ENCODE measurements around the gene IL22RA1.

Gene IL22RA1

GRCh38 chr1:24121406-24121805 lies 21.5 kb downstream of the IL22RA1 start:
- H3K36me3 ChIP-seq (ENCODE audit: control insufficient read depth in 1 of 2, insufficient read depth in 2 of 2, low read depth in 1 of 2, low read length in 2 of 2) = no peaks in the 10 kb centered on the region
- no peak overlapping the region for H2BK120ac ChIP-seq (ENCODE audit: low read depth, low read length)
- WGBS = 73% methylated on average over 14 of the region's 14 CpGs
- no peak overlapping the region for H2AFZ ChIP-seq (ENCODE audit: low read depth, low read length)
- no peak overlapping the region for H2BK5ac ChIP-seq (ENCODE audit: low read depth, low read length, poor library complexity, severe bottlenecking)
- H3K4me3 ChIP-seq (ENCODE audit: insufficient read depth in 1 of 2, low read depth in 1 of 2, low read length in 2 of 2) = no peak overlapping the region
- no peak overlapping the region for H3K14ac ChIP-seq (ENCODE audit: low read length in 2 of 2)
- no peak overlapping the region for H3K18ac ChIP-seq (ENCODE audit: low read depth in 1 of 2, low read length in 2 of 2)
- no peak for DNase-seq
- no peak overlapping the region for H3K27ac ChIP-seq (ENCODE audit: low read length, poor library complexity, severe bottlenecking)
- no peak overlapping the region for H2BK15ac ChIP-seq (ENCODE audit: low read depth, poor library complexity, severe bottlenecking)
- no peak overlapping the region for H4K8ac ChIP-seq (ENCODE audit: low read length)
- H4K91ac ChIP-seq (ENCODE audit: low read length) = no peak overlapping the region
- H3K23ac ChIP-seq (ENCODE audit: low read length in 2 of 2) = no peak overlapping the region
- H2BK12ac ChIP-seq (ENCODE audit: low read length in 2 of 2) = no peak overlapping the region
- H3K9ac ChIP-seq (ENCODE audit: low read length) = no peak overlapping the region
- H3K4me1 ChIP-seq (ENCODE audit: control insufficient read depth, insufficient read depth, low read depth, low read length) = peaks cover 14% of the 10 kb centered on the region
- H3K4ac ChIP-seq (ENCODE audit: low read depth in 1 of 2, low read length in 2 of 2) = no peak overlapping the region
- H2AK5ac ChIP-seq (ENCODE audit: low read length, severe bottlenecking) = no peak overlapping the region
- peaks cover 10 to 51% of the 10 kb centered on the region in 2 experiments for H3K27me3 ChIP-seq (ENCODE audit: control insufficient read depth in 1 of 2, insufficient read depth in 1 of 2, low read length in 2 of 2)
- H3K9me3 ChIP-seq (ENCODE audit: control insufficient read depth, low read length) = no peaks in the 10 kb centered on the region
- H3K4me2 ChIP-seq (ENCODE audit: low read length, poor library complexity, severe bottlenecking) = no peak overlapping the region
- no peaks in the 10 kb centered on the region for H3K79me1 ChIP-seq (replicated peaks; ENCODE audit: low read length, poor library complexity, severe bottlenecking)

- H3K4me3 ChIP-seq (ENCODE audit: insufficient read depth in 1 of 2, low read depth in 1 of 2, low read length in 2 of 2) = no peak overlapping the region
- H3K18ac ChIP-seq (ENCODE audit: low read depth in 1 of 2, low read length in 2 of 2) = no peak overlapping the region
- WGBS = 85% methylated on average over 3 of the region's 3 CpGs
- H3K9ac ChIP-seq (ENCODE audit: low read length) = no peak overlapping the region
- no peak overlapping the region for H2AFZ ChIP-seq (ENCODE audit: low read depth, low read length)
- no peak overlapping the region for H4K91ac ChIP-seq (ENCODE audit: low read length)
- no peak overlapping the region for H2BK5ac ChIP-seq (ENCODE audit: low read depth, low read length, poor library complexity, severe bottlenecking)
- H3K79me1 ChIP-seq (replicated peaks; ENCODE audit: low read length, poor library complexity, severe bottlenecking) = no peaks in the 10 kb centered on the region
- H2BK12ac ChIP-seq (ENCODE audit: low read length in 2 of 2) = no peak overlapping the region
- DNase-seq = no peak
- H2AK5ac ChIP-seq (ENCODE audit: low read length, severe bottlenecking) = no peak overlapping the region
- H3K14ac ChIP-seq (ENCODE audit: low read length in 2 of 2) = no peak overlapping the region
- no peak overlapping the region for H3K4ac ChIP-seq (ENCODE audit: low read depth in 1 of 2, low read length in 2 of 2)
- H3K27ac ChIP-seq (ENCODE audit: low read length, poor library complexity, severe bottlenecking) = no peak overlapping the region
- no peak overlapping the region for H2BK120ac ChIP-seq (ENCODE audit: low read depth, low read length)
- H3K23ac ChIP-seq (ENCODE audit: low read length in 2 of 2) = peak overlapping the region in 1 of 2 experiments; percentile 17
- H3K9me3 ChIP-seq (ENCODE audit: control insufficient read depth, low read length) = no peaks in the 10 kb centered on the region
- H4K8ac ChIP-seq (ENCODE audit: low read length) = no peak overlapping the region
- no peaks in the 10 kb centered on the region for H3K36me3 ChIP-seq (ENCODE audit: control insufficient read depth in 1 of 2, insufficient read depth in 2 of 2, low read depth in 1 of 2, low read length in 2 of 2)
- H2BK15ac ChIP-seq (ENCODE audit: low read depth, poor library complexity, severe bottlenecking) = no peak overlapping the region
- no peak overlapping the region for H3K4me2 ChIP-seq (ENCODE audit: low read length, poor library complexity, severe bottlenecking)
- H3K27me3 ChIP-seq (ENCODE audit: control insufficient read depth in 1 of 2, insufficient read depth in 1 of 2, low read length in 2 of 2) = peaks cover 14 to 51% of the 10 kb centered on the region in 2 experiments
- peaks cover 14% of the 10 kb centered on the region for H3K4me1 ChIP-seq (ENCODE audit: control insufficient read depth, insufficient read depth, low read depth, low read length)
These were observed 22.0 kb downstream of the IL22RA1 start for GRCh38 chr1:24120965-24121364.

- Histone ChIP-seq H3K27ac (ENCODE audit: low read length, poor library complexity, severe bottlenecking) (no peak overlapping the region), H2BK120ac (ENCODE audit: low read depth, low read length) (no peak overlapping the region), H3K14ac (ENCODE audit: low read length in 2 of 2) (no peak overlapping the region), H3K4me1 (ENCODE audit: control insufficient read depth, insufficient read depth, low read depth, low read length) (peaks cover 14% of the 10 kb centered on the region), H3K4me3 (ENCODE audit: insufficient read depth in 1 of 2, low read depth in 1 of 2, low read length in 2 of 2) (peak overlapping the region in 1 of 2 experiments; percentile 7), H3K23ac (ENCODE audit: low read length in 2 of 2) (no peak overlapping the region), H3K79me1 (replicated peaks; ENCODE audit: low read length, poor library complexity, severe bottlenecking) (no peaks in the 10 kb centered on the region), H4K91ac (ENCODE audit: low read length) (no peak overlapping the region), H3K4ac (ENCODE audit: low read depth in 1 of 2, low read length in 2 of 2) (peak overlapping the region in 1 of 2 experiments; percentile 9), H2AFZ (ENCODE audit: low read depth, low read length) (no peak overlapping the region), H3K18ac (ENCODE audit: low read depth in 1 of 2, low read length in 2 of 2) (no peak overlapping the region), H4K8ac (ENCODE audit: low read length) (no peak overlapping the region), H2BK15ac (ENCODE audit: low read depth, poor library complexity, severe bottlenecking) (no peak overlapping the region), H3K4me2 (ENCODE audit: low read length, poor library complexity, severe bottlenecking) (no peak overlapping the region), H2BK12ac (ENCODE audit: low read length in 2 of 2) (no peak overlapping the region), H2AK5ac (ENCODE audit: low read length, severe bottlenecking) (no peak overlapping the region), H3K9me3 (ENCODE audit: control insufficient read depth, low read length) (no peaks in the 10 kb centered on the region), H3K27me3 (ENCODE audit: control insufficient read depth in 1 of 2, insufficient read depth in 1 of 2, low read length in 2 of 2) (peaks cover 15 to 53% of the 10 kb centered on the region in 2 experiments), H3K36me3 (ENCODE audit: control insufficient read depth in 1 of 2, insufficient read depth in 2 of 2, low read depth in 1 of 2, low read length in 2 of 2) (no peaks in the 10 kb centered on the region), H2BK5ac (ENCODE audit: low read depth, low read length, poor library complexity, severe bottlenecking) (no peak overlapping the region), H3K9ac (ENCODE audit: low read length) (peak overlapping the region; percentile 9)
- DNase-seq = peak; percentile 24
- 72% methylated on average over 17 of the region's 17 CpGs for WGBS
These were observed 22.8 kb downstream of the IL22RA1 start for GRCh38 chr1:24119859-24120756.

GRCh38 chr1:24119489-24119858 lies 23.5 kb downstream of the IL22RA1 start:
- H2AK5ac ChIP-seq (ENCODE audit: low read length, severe bottlenecking) = no peak overlapping the region
- WGBS = 93% methylated on average over 5 of the region's 5 CpGs
- no peak overlapping the region for H2BK15ac ChIP-seq (ENCODE audit: low read depth, poor library complexity, severe bottlenecking)
- no peak overlapping the region for H3K23ac ChIP-seq (ENCODE audit: low read length in 2 of 2)
- no peak for DNase-seq
- H3K4me3 ChIP-seq (ENCODE audit: insufficient read depth in 1 of 2, low read depth in 1 of 2, low read length in 2 of 2) = no peak overlapping the region
- no peak overlapping the region for H3K14ac ChIP-seq (ENCODE audit: low read length in 2 of 2)
- peaks cover 20 to 50% of the 10 kb centered on the region in 2 experiments for H3K27me3 ChIP-seq (ENCODE audit: control insufficient read depth in 1 of 2, insufficient read depth in 1 of 2, low read length in 2 of 2)
- H2BK12ac ChIP-seq (ENCODE audit: low read length in 2 of 2) = no peak overlapping the region
- no peak overlapping the region for H3K4ac ChIP-seq (ENCODE audit: low read depth in 1 of 2, low read length in 2 of 2)
- H3K27ac ChIP-seq (ENCODE audit: low read length, poor library complexity, severe bottlenecking) = no peak overlapping the region
- H4K8ac ChIP-seq (ENCODE audit: low read length) = no peak overlapping the region
- H3K4me2 ChIP-seq (ENCODE audit: low read length, poor library complexity, severe bottlenecking) = no peak overlapping the region
- no peak overlapping the region for H2BK5ac ChIP-seq (ENCODE audit: low read depth, low read length, poor library complexity, severe bottlenecking)
- H2AFZ ChIP-seq (ENCODE audit: low read depth, low read length) = no peak overlapping the region
- H3K9ac ChIP-seq (ENCODE audit: low read length) = peak overlapping the region; percentile 9
- no peak overlapping the region for H3K18ac ChIP-seq (ENCODE audit: low read depth in 1 of 2, low read length in 2 of 2)
- H4K91ac ChIP-seq (ENCODE audit: low read length) = no peak overlapping the region
- H2BK120ac ChIP-seq (ENCODE audit: low read depth, low read length) = no peak overlapping the region
- peaks cover 14% of the 10 kb centered on the region for H3K4me1 ChIP-seq (ENCODE audit: control insufficient read depth, insufficient read depth, low read depth, low read length)
- H3K79me1 ChIP-seq (replicated peaks; ENCODE audit: low read length, poor library complexity, severe bottlenecking) = no peaks in the 10 kb centered on the region
- H3K36me3 ChIP-seq (ENCODE audit: control insufficient read depth in 1 of 2, insufficient read depth in 2 of 2, low read depth in 1 of 2, low read length in 2 of 2) = no peaks in the 10 kb centered on the region
- H3K9me3 ChIP-seq (ENCODE audit: control insufficient read depth, low read length) = no peaks in the 10 kb centered on the region
